SJSA1 (cell line): Measurements from ENCODE around the gene ARNT2. TPM values are rescaled to one million over a fixed set of nuclear protein-coding genes. Genes with fewer than 3 reads are reported as not detected.

Experiments
- DNase-seq, 2 experiments: peaks; one replicate each; pipeline ENCODE4 v3.0.0-alpha.2; 2015 to 2020; ENCODE audit warnings: low spot score in 2 of 2, low read depth in 1 of 2
- H3K27ac ChIP-seq: fragments of 250-450 bp; sonication (Bioruptor Pico); 2 replicates; pipeline ENCODE4 v1.5.1; 2020; ENCODE audit warnings: mild to moderate bottlenecking, moderate library complexity
- H3K27me3 ChIP-seq: fragments of 250-450 bp; sonication (Bioruptor Pico); replicated peaks from 2 replicates; pipeline ENCODE4 v1.5.1; 2020; ENCODE audit warnings: mild to moderate bottlenecking, moderate library complexity
- H3K36me3 ChIP-seq: fragments of 250-450 bp; sonication (Bioruptor Pico); 2 replicates; pipeline ENCODE4 v1.5.1; 2020; ENCODE audit warnings: mild to moderate bottlenecking
- H3K4me1 ChIP-seq: fragments of 250-450 bp; sonication (Bioruptor Pico); replicated peaks from 2 replicates; pipeline ENCODE4 v1.6.1; 2021; ENCODE audit warnings: mild to moderate bottlenecking
- H3K4me3 ChIP-seq: fragments of 250-450 bp; sonication (Bioruptor Pico); 2 replicates; pipeline ENCODE4 v1.5.1; 2020; ENCODE audit warnings: mild to moderate bottlenecking
- H3K9me3 ChIP-seq: fragments of 250-450 bp; sonication (Bioruptor Pico); replicated peaks from 2 replicates; pipeline ENCODE4 v1.5.1; 2020; ENCODE audit warnings: mild to moderate bottlenecking
- total RNA-seq: library from RNA; depleted of rRNA; stranded (reverse); fragments of >200 nt; shearing (Covaris generic); gene quantifications from 2 replicates; pipeline ENCODE4 v1.2.3, GENCODE V29; 2014

The ARNT2 gene
- total RNA-seq, 1 experiment from 2014 or later: 7.1 TPM

DNA sequence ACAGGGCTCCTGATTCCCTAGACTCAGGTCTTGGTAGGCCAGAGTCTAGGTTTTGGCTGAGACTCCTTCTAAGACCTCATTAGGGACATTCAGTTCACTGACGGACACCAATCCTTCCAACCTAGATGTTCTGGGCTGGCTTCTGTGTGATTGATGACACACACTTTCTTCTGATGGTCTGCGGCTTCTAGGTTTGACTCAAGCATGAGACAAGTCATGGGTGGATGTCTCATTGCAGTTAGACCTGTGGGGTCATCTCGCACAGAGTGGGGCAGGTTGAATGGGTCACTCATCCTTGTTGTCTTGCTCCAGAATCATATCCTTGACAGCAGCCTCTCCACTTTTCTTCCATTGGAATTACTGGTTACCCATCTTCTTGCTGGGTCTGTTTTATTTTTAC lies 35.8 kb downstream of the ARNT2 start:
- no peaks in the 10 kb centered on the region for H3K9me3 ChIP-seq
- peaks cover 15% of the 10 kb centered on the region for H3K4me1 ChIP-seq
- H3K36me3 ChIP-seq: no peaks in the 10 kb centered on the region
- no peaks in the 10 kb centered on the region; the same call in 1 of the 2 replicates for H3K27me3 ChIP-seq
- no peak overlapping the region for H3K4me3 ChIP-seq
- H3K27ac ChIP-seq: no peak overlapping the region
- no peak for DNase-seq

DNA sequence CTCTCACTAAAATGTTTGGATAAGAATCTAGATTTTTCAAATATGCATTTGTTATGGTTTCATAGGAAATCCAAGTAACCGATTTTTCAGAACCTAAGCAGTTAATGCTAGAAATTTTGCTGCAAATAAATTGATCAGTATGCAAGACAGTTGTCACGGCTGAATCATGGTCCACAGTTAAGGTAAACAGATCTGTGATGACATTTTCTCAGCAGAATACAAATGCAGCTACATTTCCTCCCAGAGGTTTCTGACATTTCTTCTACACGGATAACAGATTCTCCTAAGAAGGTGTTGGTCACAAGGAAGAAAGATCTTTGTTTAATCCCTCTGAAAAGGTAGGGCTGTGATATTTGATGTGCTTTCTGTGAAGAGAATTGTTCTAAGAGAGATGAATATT lies 36.9 kb downstream of the ARNT2 start:
- DNase-seq: no peak
- no peaks in the 10 kb centered on the region for H3K9me3 ChIP-seq
- H3K4me3 ChIP-seq: no peak overlapping the region
- H3K27ac ChIP-seq: no peak overlapping the region
- H3K27me3 ChIP-seq: no peaks in the 10 kb centered on the region; the same call in 1 of the 2 replicates
- H3K4me1 ChIP-seq: peaks cover 15% of the 10 kb centered on the region
- no peaks in the 10 kb centered on the region for H3K36me3 ChIP-seq

DNA sequence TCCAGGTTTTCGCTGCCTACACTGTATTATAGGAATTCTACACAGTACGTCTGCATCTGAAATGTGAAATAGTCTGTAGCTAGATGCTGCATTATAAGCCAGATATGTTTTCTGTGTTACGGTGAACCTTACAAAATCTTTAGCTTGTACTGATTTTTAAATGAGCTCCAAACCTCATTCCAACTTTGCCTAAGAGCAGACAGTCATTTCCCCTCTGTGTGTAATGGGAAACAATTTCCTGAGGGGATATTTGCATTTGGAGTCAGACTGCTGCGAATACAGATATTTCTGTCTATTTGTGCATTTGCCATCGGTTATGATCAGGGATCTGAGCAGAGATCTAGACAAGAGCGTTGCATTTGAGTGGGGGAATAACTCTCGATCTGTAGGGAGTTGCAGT lies 37.5 kb downstream of the ARNT2 start:
- Histone ChIP-seq H3K4me3 (no peak overlapping the region), H3K36me3 (no peaks in the 10 kb centered on the region), H3K27ac (no peak overlapping the region), H3K27me3 (no peaks in the 10 kb centered on the region; the same call in 1 of the 2 replicates), H3K4me1 (peaks cover 8% of the 10 kb centered on the region), H3K9me3 (no peaks in the 10 kb centered on the region)
- DNase-seq: no peak

DNA sequence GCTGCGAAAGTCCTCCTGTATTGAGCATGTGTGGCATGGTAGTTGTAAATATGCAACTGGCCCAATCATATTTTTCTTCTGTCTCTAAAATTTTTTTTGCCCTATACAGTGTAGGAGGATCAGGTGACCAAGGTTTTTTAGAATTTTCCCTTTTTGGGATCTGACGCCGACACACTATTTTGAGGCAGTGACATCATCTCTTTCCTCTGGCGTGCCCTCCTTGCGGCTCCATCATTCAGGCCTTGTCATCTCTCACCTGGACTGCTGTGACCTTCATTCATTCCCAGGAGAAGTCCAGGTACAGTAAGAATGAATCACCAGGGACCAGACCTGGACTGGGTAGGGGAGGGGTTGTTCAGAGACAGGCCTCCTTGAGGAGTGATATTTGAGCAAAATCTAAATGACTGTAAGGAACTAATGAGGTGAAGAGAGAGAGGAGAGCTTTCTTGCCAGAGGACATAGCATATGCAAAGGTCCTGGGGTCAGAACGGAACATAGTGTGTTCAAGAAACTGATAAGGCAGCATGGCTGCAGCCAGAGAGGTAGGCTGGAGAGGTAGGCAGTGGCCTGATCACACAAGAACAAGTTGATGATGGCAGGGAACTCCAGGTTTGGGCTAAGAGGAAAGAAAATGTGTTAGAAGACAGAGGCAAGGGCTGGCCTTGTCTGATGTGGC lies 38.7 kb downstream of the ARNT2 start:
- DNase-seq: no peak
- Histone ChIP-seq H3K27me3 (no peaks in the 10 kb centered on the region; the same call in 1 of the 2 replicates), H3K9me3 (no peaks in the 10 kb centered on the region), H3K4me3 (no peak overlapping the region), H3K27ac (no peak overlapping the region), H3K4me1 (no peaks in the 10 kb centered on the region), H3K36me3 (no peaks in the 10 kb centered on the region)

DNA sequence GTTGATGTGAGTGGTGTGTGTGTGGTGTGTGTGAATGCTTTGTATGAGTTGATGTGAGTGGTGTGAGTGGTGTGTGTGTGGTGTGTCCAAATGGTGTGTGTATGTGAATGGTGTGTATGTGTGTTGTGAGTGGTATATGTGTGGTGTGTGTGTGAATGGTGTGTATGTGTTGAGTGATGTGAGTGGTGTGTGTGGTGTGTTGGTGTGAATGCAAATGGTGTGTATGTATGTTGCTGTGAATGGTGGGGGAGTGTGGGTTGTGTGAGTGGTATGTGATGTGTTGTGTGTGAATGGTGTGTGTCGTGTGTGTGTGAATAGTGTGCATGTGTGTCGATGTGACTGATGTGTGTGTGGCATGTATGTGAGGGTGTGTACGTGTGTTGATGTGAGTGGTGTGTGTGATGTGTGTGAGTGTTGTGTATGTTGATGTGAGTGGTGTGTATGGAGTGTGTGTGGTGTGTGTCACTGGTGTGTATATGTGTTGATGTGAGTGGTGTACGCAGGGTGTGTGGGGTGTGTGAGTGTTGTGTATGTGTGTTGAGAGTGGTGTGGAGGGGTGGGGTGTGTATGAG lies 40.6 kb downstream of the ARNT2 start:
- Histone ChIP-seq H3K27ac (no peak overlapping the region), H3K27me3 (no peaks in the 10 kb centered on the region; the same call in 1 of the 2 replicates), H3K9me3 (no peaks in the 10 kb centered on the region), H3K4me3 (no peak overlapping the region), H3K4me1 (peaks cover 3% of the 10 kb centered on the region), H3K36me3 (no peaks in the 10 kb centered on the region)
- no peak for DNase-seq

DNA sequence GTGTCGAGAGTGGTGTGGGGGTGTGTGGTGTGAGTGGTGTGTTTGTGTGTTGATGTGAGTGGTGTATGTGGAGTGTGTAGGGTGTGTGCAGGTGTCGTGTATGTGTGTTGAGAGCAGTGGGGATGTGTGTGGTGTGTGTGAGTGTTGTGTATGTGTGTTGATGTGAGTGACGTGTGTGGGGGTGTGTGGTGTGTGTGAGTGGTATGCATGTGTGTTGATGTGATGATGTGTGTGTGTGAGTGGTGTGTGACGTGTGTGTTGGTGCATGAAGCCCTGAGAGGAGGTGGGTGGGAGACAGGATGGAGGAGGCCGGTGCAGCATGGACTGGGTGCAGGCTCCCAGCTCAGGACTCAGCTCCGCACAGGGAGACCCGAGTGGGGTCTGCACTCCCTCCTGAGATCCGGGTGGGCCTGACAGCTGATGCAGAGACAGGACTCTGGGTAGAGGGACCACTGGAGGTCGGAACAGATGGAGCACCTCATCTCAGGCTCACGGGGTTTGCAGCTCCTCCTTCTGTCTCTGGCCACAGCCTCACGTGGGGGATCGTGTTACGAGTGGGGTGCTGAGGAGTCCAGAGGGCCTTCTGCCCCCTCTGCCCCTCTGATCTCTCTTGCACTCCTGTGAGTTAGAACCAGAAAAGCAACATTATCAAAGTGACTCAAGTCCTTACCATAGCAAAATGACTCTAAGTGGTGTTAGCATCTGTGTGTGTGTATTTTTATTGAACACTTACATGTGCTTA lies 41.3 kb downstream of the ARNT2 start:
- Histone ChIP-seq H3K4me3 (no peak overlapping the region), H3K27me3 (no peaks in the 10 kb centered on the region; the same call in 1 of the 2 replicates), H3K4me1 (peaks cover 5% of the 10 kb centered on the region), H3K36me3 (no peaks in the 10 kb centered on the region), H3K9me3 (no peaks in the 10 kb centered on the region), H3K27ac (no peak overlapping the region)
- DNase-seq: no peak

DNA sequence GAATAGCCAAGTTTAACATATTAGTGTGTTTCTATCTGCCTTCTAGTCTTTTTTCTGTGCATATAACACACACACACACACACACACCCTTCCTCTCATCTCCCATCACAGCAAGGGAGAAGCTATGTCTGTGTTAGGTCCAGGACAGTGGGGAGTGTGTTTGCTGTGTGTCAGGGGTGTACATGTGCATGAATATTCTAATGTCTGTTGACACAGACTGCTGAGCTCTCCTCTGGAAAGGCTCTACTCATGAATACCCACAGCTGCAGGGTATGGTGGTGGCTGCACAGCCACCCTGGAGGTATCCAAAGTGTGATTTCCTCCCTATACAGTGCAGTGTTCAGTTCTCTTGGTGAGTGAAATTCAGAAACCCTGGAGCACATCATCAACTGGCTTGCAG lies 42.9 kb downstream of the ARNT2 start:
- DNase-seq: no peak
- Histone ChIP-seq H3K9me3 (no peaks in the 10 kb centered on the region), H3K27me3 (no peaks in the 10 kb centered on the region; the same call in 1 of the 2 replicates), H3K36me3 (no peaks in the 10 kb centered on the region), H3K4me1 (peaks cover 5% of the 10 kb centered on the region), H3K27ac (no peak overlapping the region), H3K4me3 (no peak overlapping the region)

DNA sequence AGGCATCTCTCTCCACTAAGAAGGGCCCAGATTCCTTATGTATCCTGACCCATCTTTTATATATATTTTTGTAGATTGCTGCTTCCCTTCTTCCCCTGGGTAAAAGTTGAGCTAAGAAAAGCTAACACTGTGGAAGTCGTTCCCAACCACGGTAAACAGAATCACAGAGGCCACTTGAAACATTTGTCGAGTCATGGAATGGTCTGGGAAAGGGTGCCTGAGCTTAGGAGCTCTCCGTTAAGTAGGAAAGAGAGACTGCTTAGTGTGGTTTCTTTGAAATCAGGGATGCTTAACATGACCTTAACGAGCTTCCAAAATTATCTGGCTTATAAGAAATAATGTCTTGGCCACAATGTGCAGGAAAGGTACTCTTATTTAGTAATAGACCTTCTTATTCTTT lies 45.6 kb downstream of the ARNT2 start:
- H3K27ac ChIP-seq: no peak overlapping the region
- no peak overlapping the region for H3K4me3 ChIP-seq
- H3K36me3 ChIP-seq: no peaks in the 10 kb centered on the region
- no peaks in the 10 kb centered on the region for H3K27me3 ChIP-seq
- no peak for DNase-seq
- H3K9me3 ChIP-seq: no peaks in the 10 kb centered on the region
- peaks cover 8% of the 10 kb centered on the region for H3K4me1 ChIP-seq

DNA sequence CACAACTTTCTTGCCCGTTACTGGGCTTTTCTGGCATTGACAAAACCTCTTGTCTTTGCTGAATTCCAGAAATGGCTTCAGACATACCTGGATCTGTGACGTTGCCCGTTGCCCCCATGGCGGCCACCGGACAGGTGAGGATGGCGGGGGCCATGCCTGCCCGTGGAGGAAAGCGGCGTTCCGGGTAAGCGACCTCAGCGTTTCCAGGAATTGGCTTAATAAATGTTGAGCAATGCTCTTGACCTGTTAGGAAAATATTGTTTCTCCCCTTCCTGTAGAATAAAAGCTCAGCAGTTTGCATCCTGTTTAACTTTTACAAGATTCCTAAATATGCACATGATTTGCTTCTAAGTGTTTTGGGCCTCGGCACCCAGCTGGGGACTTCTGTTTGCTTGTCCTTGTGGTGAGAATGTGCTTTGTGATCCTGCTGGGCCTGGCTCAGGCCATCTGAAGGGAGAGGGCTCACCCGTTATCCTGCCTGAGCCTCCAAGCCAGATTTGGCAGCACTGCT lies 46.7 kb downstream of the ARNT2 start:
- H3K4me1 ChIP-seq: peaks cover 16% of the 10 kb centered on the region
- no peaks in the 10 kb centered on the region for H3K27me3 ChIP-seq
- no peak overlapping the region for H3K27ac ChIP-seq
- H3K36me3 ChIP-seq: no peaks in the 10 kb centered on the region
- no peak overlapping the region for H3K4me3 ChIP-seq
- DNase-seq: no peak
- no peaks in the 10 kb centered on the region for H3K9me3 ChIP-seq

DNA sequence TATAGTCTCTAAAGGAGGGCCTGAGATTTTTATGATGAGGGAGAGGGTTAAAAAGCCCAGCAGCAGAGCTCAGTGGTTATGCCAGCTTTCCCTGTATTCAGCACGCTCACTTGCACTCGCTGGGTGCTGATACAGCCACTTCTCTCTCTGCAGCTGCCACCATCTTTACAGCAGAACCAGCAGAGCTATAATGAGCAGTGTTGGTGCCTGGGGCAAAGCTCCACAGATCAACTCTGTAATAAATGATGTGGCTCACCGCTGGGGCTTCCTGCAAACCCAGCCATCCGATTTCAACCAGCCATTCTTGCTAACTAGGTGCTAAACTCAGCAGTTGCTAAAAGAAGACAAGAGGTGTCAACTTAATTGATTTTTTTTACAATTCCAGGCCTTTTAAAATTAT lies 48.0 kb downstream of the ARNT2 start:
- no peaks in the 10 kb centered on the region for H3K36me3 ChIP-seq
- no peak overlapping the region for H3K27ac ChIP-seq
- H3K4me3 ChIP-seq: no peak overlapping the region
- no peaks in the 10 kb centered on the region for H3K9me3 ChIP-seq
- H3K4me1 ChIP-seq: peaks cover 29% of the 10 kb centered on the region
- no peaks in the 10 kb centered on the region for H3K27me3 ChIP-seq
- no peak for DNase-seq

DNA sequence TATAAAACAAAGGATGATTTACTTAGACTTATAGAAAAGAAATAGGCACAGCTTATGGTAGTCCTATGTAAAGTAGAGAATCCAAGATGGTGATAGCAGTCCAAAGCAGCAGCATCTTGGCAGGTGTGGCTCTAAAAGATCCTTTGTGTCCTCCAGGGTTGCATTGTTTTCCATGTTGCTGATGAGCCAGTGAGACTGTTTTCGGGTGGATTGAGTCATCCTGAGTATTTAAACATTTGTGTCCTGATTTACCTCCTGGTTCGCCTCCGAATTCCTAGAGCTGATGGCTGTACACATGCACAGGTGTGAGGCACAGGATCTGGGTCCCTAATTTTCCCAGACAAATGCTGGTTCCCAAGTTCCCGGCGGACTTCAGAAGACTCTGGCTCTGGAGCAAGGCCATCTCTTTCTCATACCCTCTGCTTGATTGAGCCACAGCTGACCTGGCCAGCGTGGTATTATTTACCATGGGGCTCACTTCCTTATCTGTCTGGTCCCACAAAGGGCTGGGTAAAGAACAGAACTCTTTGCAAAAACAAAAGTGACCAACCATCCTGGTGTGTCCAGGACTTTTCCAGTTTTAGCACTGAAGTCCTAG lies 51.0 kb downstream of the ARNT2 start:
- Histone ChIP-seq H3K4me3 (no peak overlapping the region), H3K27me3 (no peaks in the 10 kb centered on the region), H3K9me3 (no peaks in the 10 kb centered on the region), H3K27ac (0 out of 2 replicates have a peak overlapping the region, but pooled peaks have one; percentile 16), H3K36me3 (no peaks in the 10 kb centered on the region), H3K4me1 (peaks cover 28% of the 10 kb centered on the region)
- peak in 1 of 2 experiments; percentile 18 for DNase-seq

DNA sequence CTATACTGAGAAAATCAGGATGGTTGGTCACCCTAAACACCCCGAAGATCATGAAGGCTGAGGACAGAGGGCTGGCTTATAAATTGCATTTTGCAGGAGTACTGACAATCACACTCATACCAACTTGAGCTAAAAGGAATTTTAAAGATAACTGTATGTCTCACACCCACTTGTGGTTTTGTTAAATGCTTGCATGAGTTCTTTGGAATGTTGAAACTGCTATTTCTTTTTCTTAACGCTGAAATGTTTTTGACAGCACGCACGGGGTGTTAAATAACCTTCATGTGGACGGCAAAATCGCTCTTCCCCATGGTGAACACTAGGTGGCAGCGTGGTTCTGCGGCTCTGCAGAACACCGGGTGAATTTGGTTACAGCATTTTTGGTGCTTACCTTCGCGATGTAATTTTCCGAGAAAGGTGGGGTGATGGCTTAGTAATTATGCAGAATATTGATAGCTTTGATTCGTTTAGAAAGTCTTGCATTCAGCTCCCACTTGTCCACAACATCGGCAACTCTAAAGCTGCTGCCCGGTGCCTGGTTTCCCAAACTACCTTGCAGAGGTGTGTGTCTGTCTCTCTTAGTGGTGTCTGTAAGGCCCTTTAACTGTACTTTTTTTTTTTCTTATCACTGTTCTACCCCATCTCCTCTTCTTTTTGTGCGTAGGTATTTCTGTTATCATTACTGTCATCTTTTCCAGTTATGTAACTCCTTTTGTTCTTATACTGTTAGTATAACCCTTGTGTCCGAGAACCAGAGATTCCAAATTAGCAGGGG lies 51.7 kb downstream of the ARNT2 start:
- H3K4me3 ChIP-seq: no peak overlapping the region
- 0 out of 2 replicates have a peak overlapping the region, but pooled peaks have one; percentile 16 for H3K27ac ChIP-seq
- no peaks in the 10 kb centered on the region for H3K9me3 ChIP-seq
- H3K36me3 ChIP-seq: no peaks in the 10 kb centered on the region
- peak; percentile 71 to 82 for DNase-seq
- H3K4me1 ChIP-seq: peaks cover 30% of the 10 kb centered on the region
- H3K27me3 ChIP-seq: no peaks in the 10 kb centered on the region
